MM.1S (cell line): ENCODE measurements around the gene FAM187B.

Source experiments
- CTCF ChIP-seq: fragments of 300-600 bp; sonication (generic); IDR thresholded peaks from 2 replicates; pipeline ENCODE4 v1.5.1; 2016; ENCODE audit warnings: antibody characterized with exemption, low read length, mixed read lengths
- EZH2 ChIP-seq: fragments of 300-600 bp; sonication (generic); optimal IDR thresholded peaks from 2 replicates; pipeline ENCODE3; 2017; ENCODE audit warnings: low read depth, mild to moderate bottlenecking, antibody characterized with exemption, low read length, mixed read lengths
- EZH2phosphoT487 ChIP-seq: fragments of 300-600 bp; sonication (generic); IDR thresholded peaks from 2 replicates; pipeline ENCODE4 v1.6.1; 2018; ENCODE audit warnings: antibody characterized with exemption, low read length

GRCh38 chr19:35249848-35250711 lies 21.5 kb upstream of the FAM187B start:
- TF ChIP-seq CTCF (no peak), EZH2 (no peak), EZH2phosphoT487 (no peak)
